ENCODE results near the gene BRICD5.
"Not testable (repeated sequence)": the region's sequence is repeated elsewhere in the genome, so short reads cannot be mapped to it uniquely, and the experiment has no call there.

The BRICD5 gene

DNA sequence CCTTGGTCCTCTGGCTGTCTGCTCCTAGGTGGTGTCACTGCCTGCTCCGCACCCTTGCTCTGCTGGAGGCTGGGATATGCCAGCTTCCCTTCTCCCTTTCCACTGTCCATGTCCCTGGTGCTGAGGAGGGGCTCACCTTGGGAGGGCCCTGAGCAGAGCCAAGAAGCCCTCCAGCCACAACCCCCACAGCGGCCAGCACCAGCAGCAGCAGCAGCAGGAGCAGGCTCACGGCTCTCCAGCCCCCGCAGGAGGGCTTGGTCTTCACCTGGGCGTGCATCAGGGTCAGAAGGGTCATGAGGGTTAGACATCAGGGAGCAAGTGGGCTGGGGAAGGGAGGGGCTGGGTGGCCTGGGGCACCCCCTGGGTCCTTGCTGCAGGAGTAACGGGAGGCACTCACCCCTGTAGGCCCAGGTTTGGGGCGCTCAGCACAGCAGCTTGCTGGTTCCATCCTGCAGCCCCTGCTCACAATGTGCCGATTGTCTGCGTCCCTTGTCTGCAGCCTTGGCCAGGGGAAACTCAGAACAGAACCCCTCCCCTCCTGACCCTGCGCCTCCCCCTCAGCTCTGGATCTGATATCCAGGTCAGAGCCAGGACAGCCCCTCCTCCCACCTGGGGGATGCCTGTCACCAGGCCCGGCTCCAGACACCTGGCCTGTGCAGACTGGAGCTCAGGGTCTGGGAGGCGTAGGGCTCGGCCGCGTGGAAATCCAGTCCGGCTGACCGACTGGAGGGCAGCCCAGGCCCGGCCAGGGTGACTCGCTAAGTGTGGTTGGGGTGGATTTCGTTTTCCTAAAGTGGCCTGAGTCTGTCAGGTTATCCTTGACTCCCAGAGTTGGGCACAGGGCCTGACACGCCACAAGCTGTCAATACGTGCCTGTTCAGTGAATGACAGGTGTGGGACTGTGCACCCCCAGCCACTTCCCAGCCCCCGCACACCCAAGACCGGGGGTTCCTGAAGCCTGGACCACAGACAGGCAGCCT lies at the start of gene BRICD5:
BRICD5 (minus strand) TSS at position 478 of the 980 bp plus-strand sequence; CDS start at position 448, 30 bp downstream.
- no peak for DNase-seq

DNA sequence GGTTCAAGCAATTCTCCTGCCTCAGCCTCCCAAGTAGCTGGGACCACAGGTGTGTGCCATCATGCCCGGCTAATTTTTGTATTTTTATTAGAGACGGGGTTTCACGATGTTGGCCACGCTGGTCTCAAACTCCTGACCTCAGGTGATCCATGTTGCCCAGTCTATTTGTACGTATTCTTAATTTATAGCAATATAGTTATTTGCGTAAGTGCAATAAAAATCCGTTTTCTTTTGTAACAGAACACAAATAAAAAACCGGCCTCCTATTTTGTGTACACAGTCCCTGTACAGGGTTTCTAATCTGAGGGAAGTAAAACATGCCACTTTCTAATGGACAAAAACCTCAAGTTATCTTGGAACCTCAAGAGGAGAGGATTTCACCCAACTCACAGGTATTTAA lies 49.6 kb upstream of the BRICD5 start:
- DNase-seq = no peak

DNA sequence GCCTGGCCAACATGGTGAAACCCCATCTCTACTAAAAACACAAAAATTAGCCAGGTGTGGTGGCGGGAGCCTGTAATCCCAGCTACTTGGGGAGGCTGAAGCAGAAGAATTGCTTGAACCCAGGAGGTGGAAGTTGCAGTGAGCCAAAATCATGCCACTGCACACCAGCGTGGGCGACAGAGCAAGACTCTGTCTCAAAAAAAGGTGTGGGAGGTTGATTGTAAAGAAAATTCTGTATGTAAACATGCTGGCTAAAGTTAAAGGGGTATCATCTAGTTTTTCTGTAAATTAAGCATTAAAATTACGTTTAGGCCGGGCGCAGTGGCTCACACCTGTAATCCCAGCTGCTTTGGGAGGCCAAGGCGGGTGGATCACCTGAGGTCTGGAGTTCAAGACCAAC lies 47.9 kb upstream of the BRICD5 start:
- DNase-seq = not testable (repeated sequence)

DNA sequence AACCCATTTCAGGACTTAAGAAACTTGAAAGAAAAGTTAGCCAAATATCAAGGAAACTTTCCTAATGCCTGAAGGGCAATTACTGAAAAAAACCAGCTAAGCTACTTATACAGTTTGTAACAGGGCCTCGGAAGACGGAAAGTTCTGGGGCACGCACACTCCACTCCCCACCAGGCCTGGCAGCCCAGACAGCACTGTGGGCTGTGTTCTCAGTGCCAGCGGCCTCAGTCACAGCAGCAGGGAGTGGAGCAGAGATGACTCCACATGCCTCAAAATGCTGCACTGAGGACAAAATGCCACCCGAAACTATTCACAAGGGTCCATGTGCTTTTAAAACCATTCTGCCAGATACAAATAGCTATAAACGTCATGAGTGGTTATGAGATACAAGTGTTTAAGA lies 47.1 kb upstream of the BRICD5 start:
- DNase-seq = no peak

DNA sequence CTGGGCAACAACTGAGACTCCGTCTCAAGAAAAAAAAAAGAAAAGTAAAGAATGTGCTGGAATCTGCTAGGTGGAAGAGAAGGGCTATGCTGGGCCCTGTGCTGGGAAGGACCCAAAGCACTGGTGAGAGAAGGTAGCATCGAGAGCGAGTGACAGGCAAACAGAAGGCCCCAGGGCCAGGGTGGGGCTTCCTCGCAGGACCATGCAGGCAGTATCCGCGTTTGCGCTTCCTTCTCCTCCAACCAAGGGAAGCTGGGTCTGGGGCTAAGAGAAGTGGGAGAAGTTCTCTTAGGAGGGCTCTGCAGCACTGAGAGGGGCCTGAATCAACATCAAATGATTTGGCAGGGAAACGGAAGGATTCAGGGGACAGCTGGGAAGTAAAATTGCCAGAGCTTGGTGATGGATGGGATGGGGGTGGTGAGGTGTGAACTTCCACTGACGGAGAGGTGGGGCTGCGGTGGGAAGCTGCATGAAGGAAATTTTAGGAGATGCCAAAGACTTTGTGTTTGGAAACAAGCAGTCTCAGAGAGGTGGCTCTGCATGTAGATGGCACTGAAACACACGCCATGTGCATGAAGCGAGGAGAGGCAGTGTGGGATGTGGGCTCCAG lies 46.0 kb upstream of the BRICD5 start:
- DNase-seq = no peak

DNA sequence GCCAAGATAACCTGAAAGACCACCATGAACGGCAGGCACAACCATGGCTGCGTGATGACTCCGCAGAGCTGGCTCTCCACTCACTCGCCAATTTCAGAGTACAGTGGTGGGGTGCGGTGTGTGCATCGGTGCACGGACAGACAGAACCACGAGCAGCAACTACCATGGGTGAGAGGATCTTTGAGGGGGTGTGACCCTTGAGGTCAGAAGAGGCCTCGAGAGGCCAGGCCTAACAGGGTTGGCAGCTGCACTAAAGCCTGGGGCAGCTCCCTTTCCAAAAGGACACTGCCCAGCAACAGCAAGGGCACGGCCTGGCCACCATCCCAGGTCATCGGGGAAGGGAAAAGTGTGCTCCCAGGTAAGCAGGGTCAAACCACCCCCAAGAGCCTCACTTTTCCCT lies 42.6 kb upstream of the BRICD5 start:
- DNase-seq = no peak

DNA sequence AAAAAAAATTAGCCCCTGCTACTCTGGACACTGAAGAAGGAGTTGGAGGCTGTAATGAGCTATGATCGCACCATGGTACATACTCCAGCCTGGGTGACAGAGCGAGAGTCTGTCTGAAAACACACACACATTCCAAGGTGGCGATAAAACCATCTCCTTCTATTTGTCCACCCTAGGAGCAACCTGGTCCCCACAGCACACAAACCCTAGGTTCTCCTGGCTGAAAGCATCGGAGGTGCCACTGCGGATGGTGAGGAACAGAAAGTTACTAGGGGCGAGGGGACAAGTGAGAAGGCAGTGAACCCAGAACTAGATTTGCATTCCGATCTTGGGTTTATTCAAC lies 42.1 kb upstream of the BRICD5 start:
- no peak for DNase-seq

DNA sequence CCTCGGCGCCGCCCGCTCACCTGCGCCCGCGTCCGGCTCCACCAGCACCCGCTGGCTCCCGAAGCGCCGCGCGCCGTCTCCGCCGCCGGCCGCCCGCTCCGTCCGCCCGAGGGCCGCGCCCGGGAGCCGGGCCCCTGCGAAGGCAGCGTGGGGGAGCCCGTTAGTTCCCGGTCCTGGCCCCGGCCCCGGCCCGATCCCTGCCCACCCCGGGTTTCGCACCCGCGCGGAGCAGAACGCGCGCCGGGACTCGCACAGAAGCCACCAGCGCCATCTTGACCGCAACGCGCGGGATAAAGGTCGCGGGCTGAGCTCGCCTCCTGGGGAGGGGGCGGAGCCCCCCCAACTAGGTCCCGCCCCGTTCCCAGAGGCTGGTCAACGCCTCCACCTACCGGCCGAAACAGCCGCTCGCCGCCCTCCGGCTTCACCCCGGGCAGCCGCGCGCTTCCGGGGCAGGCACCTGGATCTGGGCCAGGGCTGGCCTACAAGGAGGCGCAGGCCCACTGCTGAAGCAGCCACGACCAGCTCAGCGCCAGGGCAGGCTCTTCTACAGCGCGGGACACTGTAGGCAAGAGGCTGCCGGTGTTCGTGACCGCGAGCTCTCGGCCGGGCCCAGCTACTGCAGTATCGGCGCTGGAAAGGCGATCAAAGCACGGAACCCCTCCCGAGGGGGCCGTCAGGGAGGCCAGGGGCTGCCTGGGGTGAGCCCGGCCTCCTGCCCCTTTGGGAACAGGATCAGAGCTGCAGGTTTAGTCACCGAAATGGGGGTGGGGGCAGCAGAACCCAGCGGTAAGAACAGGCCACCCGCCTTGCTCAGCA lies 40.8 kb upstream of the BRICD5 start, which contains the start of gene ECI1:
ECI1 (minus strand) TSS at position 292 of the 816 bp plus-strand sequence; CDS start at position 271, 21 bp downstream.
- peak; percentile 76 for DNase-seq

DNA sequence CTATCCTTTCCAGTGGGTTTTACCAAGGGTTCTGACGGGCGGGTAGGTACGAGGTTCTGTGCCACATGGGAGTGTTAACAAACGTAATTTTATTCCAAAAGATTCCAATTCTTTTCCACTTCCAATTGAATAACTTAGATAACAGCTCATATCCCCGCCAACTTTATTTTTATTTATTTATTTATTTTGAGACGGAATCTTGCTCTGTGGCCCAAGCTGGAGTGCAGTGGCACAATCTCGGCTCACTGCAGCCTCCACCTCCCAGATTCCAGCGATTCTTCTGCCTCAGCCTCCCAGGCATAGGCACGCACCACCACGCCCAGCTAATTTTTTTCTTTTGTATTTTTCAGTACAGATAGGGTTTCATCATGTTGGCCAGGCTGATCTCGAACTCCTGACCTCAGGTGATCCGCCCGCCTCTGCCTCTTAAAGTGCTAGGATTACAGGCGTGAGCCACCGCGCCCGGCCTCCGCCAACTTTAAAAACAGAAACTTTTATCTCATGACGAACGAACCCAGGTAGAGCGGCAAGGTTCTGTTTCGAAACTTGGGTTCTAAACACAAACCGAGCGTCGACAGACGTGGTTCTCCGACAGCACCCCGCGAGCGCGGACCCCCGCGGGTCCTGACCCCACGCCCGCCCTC lies 40.1 kb upstream of the BRICD5 start:
- peak; percentile 55 for DNase-seq

DNA sequence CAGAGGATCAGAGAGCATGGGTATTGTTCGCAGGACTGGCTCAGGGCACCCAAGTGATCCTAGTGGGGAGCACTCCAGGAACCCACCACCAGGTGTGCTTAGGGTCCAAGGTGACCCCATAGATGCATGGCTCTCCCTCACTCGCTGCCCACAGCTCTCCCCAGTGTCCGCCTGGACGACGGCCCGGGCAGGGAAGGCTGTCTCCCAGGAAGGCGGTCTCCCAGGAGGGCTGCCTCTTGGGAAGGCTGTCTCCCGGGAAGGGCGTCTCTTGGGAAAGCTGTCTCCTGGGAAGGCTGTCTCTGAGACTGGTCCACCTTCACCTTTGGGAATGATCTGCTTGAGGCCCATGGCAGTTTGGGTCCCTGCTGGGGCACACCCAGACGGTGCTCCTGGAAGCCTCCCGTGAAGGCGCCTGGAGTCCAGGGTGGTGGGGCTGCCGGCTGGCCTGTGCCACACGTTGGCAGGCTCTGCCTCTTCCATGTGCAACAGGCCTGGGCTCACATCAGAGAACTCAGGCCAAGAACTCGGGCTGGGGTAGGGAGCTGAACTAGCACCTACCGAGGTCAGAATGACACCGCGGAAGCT lies 35.7 kb upstream of the BRICD5 start:
- DNase-seq = no peak

DNA sequence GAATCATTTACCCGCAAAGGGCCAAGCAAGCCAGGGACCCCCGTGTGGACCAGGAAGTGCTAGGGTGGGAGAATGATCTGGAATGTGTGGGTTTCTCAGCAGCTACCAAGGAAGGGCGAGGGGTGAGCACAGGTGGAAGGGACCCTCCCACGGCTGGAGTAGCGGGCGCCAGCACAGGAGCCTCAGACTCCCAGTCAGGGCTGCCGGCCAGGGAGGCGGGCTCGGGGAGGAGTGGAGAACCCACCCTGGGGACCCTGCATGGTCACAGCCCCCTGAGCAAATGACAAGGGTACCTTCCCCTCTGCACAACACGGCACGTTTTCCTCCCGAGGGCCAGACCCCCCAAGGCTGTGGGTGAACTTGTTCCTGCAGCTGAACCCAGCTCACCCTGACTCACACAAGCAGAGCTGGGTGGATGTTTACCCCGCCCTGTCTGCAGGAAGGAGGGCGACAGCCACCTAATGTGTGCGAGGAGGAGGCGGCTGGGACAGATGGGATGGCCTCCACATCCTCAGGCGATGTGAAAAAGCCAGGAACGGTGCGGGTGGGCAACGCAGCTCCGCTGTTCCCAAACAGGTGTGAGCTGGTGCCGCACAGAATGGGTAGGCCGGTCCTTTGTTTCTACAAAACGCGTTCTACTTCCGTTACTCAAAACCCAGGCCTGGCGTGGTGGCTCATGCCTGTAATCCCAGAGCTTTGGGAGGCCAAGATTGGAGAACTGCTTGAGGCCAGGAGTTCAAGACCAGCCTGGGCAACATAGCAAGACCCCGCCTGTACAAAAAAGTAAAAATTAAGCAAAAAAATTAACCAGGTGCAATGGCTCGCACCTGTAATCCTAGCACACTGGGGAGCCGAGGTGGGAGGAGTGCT lies 34.5 kb upstream of the BRICD5 start:
- DNase-seq = no peak

DNA sequence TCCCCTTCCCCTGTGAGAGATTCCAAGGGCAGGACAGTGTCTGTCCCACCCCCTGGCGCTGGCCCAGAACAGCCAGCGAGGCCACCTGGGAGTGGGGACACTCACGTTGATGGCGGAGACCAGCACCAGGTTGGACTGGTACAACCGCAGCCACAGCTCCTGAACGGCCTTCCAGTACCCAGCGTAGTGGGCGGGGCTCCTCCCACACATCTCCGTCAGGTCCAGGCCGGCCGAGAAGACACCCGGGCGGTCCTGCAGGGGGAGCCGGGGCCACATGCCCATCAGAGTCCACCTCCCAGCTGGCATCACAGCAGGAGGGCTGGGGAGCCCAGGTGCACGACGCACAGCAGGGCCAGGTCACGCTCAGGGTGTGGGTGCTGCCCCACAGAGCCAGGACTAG lies 33.6 kb upstream of the BRICD5 start:
- DNase-seq = no peak

DNA sequence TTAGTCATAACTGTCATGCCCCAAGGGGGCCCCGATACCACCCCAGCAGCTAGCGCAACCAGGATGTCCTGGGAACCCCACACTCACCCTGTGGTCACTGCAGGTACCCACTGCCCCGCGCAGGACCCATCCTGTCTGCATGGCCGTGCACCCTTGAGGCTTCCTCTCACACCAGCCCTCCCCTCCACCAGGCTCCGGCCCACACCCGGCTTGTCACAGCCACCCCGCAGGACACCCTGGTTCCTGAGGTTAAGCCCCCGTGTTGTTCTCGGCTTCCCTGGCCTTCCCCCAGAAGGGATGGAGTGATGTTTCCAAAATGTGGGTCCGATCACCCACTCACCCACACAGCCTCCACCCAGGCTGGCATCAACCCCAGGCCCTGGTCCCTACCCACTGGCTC lies 33.1 kb upstream of the BRICD5 start:
- DNase-seq = no peak

DNA sequence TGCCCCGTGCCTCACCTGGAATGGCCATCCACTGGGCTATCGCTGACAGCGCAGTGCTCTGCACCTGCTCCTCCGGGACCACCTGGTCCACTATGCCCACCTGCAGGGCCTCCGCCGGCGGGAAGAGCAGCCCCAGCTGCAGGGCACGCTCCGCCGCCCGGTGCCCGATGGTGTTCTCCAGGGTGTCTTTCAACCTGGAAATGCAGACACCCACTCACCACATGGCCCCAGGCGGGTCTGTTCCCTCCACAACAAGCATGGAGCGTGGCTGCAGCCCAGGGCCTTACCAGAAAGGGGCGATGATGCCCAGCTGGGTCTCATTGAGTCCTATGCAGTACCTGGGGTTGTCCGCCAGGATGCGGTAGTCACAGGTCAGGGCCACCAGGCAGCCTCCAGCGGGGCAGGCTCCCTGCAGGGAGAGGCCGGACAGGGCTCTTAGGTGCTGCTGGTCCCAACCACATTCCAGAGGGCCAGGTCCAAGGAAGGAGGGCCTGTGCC lies 32.4 kb upstream of the BRICD5 start:
- DNase-seq = no peak

DNA sequence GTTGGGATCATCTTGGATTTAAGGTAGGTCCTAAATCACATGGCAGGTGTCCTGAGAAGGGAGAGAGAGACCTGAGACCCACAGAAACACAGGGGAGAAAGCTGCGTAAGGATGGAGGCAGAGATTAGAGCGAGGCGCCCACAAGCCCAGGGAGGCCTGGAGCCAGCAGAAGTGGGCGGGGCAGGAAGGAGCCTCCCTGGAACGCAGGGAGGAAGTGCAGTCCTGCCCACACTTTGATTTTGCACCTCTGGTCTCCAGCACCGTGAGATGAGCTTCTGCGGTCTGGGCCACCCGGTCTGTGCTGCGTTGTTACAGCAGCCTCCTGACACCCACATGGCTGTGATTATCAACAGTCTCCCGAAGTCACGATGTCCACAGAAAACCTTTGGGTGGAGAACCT lies 31.9 kb upstream of the BRICD5 start:
- no peak for DNase-seq

DNA sequence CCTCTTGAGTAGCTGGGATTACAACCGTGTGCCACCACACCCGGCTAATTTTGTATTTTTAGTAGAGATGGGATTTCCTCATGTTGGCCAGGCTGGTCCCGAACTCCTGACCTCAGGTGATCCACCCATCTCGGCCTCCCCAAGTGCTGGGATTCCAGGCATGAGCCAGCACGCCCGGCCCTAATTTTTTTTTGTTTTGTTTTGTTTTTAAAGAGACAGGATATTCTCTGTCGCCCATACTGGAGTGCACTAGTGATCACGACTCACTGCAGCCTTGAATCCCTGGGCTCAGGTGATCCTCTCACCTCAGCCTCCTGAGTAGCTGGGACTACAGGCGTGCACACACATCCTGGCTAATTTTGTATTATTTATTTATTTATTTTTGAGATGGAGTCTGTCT lies 29.7 kb upstream of the BRICD5 start:
- not testable (repeated sequence) for DNase-seq

DNA sequence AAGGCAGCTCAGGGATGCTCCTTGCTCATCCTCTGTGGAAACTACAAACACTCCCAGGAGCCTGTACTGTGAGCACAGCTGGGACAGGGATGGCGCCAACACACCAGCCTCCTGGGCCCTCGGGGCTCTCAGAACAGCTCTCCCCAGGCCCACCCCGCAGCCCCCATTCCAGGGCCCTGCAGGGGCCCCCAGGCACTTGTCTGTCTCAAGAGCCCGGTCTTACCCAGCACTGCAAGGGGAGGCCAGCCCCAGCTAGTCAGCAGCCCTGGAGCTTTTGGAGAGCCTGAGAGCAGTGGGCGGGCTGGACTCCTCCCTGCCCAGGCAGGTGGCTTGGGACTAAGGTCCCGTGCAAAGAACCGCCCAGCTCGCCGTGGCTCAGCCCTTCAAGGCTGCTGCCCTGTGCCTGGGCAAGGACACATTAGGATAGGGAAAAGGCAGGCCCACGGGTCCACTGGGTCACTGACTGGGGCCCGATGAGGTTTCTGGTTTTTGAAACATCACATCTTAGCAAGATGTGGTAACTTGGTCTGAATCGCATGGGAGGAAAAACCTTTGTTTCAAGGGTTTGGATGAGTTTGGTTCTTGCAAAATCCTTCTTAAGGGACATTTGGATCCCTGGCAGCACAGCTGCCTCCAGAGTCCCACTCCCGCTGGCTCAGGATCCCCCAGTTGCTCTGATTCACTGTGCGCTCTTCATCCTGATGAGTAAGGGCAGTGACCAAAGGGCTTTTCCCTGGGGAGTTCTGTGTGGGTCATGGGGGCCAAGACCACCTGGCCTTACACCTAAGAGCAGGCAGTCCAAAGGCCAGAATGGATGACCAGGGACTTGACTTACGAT lies 28.4 kb upstream of the BRICD5 start:
- DNase-seq = no peak

DNA sequence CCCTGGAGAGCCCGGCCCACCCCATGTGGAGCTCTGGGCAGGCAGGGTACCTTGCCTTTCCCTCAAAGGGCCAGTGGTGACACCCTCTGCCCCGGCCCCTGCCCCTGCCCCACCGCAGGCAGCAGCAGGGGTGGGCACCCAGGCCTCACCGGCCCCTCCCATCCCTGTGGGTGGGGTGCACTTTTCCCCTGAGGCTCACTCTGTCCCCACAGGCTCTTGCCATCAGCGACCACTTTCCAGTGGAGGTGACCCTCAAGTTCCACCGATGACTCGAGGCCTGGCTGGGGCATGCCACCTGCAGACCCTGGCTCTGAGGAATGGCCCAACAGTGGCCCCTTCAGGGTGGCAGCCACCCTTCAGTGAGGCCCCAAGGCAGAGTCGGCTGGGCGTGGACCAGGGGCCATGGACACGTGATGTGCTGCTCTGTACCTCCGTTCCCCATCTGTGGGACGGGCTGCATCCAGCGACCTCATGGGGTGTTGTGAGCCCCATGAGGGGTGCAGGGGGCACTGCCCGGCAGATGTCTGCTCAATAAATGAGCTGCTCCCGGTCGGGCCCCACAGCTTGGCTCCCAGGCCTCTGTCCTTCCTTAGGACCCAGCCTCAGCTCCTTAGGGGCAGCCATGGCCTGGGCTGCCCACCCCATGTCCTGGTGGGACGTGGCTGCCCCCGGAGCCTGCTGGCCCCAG lies 27.6 kb upstream of the BRICD5 start:
- DNase-seq = no peak

DNA sequence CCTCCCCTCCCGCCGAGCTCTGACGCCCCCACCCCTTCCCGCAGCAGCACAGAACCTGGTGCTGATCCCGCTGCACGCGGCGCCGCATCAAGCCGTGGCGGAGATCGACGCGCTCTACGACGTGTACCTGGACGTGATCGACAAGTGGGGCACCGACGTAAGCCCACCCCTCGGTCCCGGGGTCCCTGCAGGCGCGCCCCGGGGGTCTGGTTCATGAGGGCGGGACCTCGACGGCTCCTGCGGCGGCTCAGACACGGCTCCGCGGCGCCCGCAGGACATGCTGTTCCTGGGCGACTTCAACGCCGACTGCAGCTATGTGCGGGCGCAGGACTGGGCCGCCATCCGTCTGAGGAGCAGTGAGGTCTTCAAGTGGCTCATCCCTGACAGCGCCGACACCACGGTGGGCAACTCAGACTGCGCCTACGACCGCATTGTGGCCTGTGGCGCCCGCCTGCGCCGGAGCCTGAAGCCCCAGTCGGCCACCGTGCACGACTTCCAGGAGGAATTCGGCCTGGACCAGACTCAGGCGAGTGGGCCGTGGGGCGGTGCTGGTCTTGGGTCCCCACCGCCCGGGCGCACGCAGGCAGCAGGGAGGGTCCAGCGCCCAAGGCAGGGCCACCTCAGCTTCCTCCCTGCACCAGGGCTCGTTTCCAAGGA lies 27.0 kb upstream of the BRICD5 start:
- no peak for DNase-seq

All from stimulated activated naive CD4-positive, alpha-beta T cell treated with Interleukin-2 at 50 U/mL for 16 hours (primary cell).